ENCODE results near the gene TRMT112.

- TF ChIP-seq POLR2A (IDR thresholded peaks at IDR 0.05): no peak
- TF ChIP-seq, protein P1, sequence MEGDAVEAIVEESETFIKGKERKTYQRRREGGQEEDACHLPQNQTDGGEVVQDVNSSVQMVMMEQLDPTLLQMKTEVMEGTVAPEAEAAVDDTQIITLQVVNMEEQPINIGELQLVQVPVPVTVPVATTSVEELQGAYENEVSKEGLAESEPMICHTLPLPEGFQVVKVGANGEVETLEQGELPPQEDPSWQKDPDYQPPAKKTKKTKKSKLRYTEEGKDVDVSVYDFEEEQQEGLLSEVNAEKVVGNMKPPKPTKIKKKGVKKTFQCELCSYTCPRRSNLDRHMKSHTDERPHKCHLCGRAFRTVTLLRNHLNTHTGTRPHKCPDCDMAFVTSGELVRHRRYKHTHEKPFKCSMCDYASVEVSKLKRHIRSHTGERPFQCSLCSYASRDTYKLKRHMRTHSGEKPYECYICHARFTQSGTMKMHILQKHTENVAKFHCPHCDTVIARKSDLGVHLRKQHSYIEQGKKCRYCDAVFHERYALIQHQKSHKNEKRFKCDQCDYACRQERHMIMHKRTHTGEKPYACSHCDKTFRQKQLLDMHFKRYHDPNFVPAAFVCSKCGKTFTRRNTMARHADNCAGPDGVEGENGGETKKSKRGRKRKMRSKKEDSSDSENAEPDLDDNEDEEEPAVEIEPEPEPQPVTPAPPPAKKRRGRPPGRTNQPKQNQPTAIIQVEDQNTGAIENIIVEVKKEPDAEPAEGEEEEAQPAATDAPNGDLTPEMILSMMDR (IDR thresholded peaks at IDR 0.05): no peak
Measured at GRCh38 chr11:64294774-64295173, 22.6 kb downstream of the TRMT112 start.
